HG02973 (cell line): Measurements from ENCODE around the gene COL9A3.
"Not testable (repeated sequence)": the region's sequence is repeated elsewhere in the genome, so short reads cannot be mapped to it uniquely, and the experiment has no call there.

ENCODE experiments used
- ATAC-seq: cut with Tn5 transposase; IDR thresholded peaks from one replicate; pipeline ENCODE4 v1.9.1; 2021; ENCODE audit warnings: moderate library complexity; ENCODE audit not compliant: unreplicated experiment

The COL9A3 gene

GRCh38 chr20:62832951-62833391, 16.1 kb downstream of the COL9A3 start:
- ATAC-seq: no peak

- no peak for ATAC-seq
Observed at GRCh38 chr20:62834967-62835730, 18.3 kb downstream of the COL9A3 start.

- ATAC-seq: no peak
Observed at GRCh38 chr20:62835931-62836861, 19.3 kb downstream of the COL9A3 start.

- no peak for ATAC-seq
Observed at GRCh38 chr20:62836967-62837490, 20.2 kb downstream of the COL9A3 start.

GRCh38 chr20:62837790-62838127, 20.9 kb downstream of the COL9A3 start:
- ATAC-seq: no peak

- ATAC-seq: no peak
Observed at GRCh38 chr20:62838128-62838891, 21.5 kb downstream of the COL9A3 start.

GRCh38 chr20:62839261-62839660, 22.4 kb downstream of the COL9A3 start:
- ATAC-seq: no peak

- no peak for ATAC-seq
Observed at GRCh38 chr20:62839816-62840215, 23.0 kb downstream of the COL9A3 start.

GRCh38 chr20:62840244-62841197, 23.7 kb downstream of the COL9A3 start:
- no peak for ATAC-seq

- no peak for ATAC-seq
Observed at GRCh38 chr20:62841705-62842212, 24.9 kb downstream of the COL9A3 start.

- no peak for ATAC-seq
Observed at GRCh38 chr20:62843656-62844055, 26.8 kb downstream of the COL9A3 start.

GRCh38 chr20:62844182-62844581, 27.3 kb downstream of the COL9A3 start:
- ATAC-seq: no peak

GRCh38 chr20:62845416-62846160, 28.7 kb downstream of the COL9A3 start:
- no peak for ATAC-seq

- ATAC-seq: no peak
Observed at GRCh38 chr20:62846166-62846890, 29.5 kb downstream of the COL9A3 start.

- not testable (repeated sequence) for ATAC-seq
Observed at GRCh38 chr20:62848917-62849316, 32.1 kb downstream of the COL9A3 start.

GRCh38 chr20:62849431-62849830, 32.6 kb downstream of the COL9A3 start:
- no peak for ATAC-seq

- no peak for ATAC-seq
Observed at GRCh38 chr20:62850333-62850974, 33.6 kb downstream of the COL9A3 start.

GRCh38 chr20:62852196-62852595, 35.3 kb downstream of the COL9A3 start:
- no peak for ATAC-seq
